ENCODE data around the gene OLIG3.

Gene OLIG3

DNA sequence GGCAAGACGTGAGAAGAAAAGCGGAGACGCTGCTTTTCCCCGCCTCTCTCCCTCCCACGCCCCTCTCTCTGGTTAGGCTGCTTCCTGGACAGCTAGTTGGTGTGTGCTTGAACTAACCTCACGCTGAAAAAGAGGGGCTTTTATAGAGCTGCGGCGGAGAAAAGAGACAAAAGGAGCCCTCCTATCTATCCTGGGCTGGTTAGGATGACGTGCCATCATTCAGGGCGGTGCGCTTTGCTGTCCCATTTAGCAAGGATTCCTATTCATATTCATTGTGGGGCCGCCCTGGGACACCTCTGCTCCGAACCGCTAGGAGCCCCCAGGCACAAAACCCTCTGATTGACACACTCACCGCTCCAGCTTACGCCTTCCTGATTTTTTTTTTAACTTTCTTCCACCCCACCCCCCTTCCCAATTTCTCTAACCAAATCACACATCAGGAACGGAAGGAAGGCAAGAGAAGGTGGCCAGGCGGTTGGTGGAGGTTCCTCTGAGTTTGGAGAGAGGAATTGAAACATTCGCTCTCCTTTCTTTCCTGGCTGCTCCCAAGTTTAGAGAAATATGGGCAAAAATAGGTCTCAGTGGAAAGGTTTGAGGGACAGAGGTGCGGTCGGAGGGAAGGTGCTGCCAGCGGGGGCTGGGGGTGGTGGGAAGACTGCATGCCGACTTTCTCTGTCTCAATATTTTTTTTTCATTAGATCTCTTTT lies at the start of gene OLIG3:
OLIG3 (minus strand) TSS at position 114 of the 707 bp plus-strand sequence. CDS start 224 bp downstream, outside the sequence.
- DNase-seq (ENCODE audit: low spot score): no peak

GRCh38 chr6:137543114-137543513 lies 48.9 kb upstream of the OLIG3 start:
- no peak for DNase-seq (ENCODE audit: low spot score)

- DNase-seq (ENCODE audit: low spot score): no peak
These were observed 48.5 kb upstream of the OLIG3 start for GRCh38 chr6:137542713-137543112.

DNA sequence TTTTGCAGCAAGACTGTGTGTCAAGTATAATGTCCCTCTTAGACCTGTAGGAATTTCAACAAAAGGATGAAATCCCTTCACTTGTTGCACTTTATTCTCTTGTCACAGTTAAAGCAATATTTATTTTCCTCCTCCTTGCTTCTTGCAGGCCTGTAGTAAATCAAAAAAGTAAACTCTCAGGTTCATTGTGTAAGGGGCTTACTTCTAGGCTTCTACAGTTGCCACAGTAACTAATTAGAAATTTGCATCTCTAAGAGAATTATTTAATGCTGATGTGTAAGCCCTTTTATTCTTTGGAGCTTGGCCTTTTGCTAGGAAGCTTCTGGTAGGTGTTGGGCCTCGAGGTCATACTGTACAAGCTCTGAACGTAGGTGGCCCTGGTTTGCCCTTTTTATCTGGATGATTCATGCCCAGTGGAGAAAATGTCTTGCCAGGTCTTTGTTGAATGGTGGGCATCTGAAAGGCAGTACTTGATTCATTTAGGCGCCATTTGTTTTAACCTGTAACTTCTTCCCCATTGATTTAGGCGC lies 47.4 kb upstream of the OLIG3 start:
- DNase-seq (ENCODE audit: low spot score): no peak

DNA sequence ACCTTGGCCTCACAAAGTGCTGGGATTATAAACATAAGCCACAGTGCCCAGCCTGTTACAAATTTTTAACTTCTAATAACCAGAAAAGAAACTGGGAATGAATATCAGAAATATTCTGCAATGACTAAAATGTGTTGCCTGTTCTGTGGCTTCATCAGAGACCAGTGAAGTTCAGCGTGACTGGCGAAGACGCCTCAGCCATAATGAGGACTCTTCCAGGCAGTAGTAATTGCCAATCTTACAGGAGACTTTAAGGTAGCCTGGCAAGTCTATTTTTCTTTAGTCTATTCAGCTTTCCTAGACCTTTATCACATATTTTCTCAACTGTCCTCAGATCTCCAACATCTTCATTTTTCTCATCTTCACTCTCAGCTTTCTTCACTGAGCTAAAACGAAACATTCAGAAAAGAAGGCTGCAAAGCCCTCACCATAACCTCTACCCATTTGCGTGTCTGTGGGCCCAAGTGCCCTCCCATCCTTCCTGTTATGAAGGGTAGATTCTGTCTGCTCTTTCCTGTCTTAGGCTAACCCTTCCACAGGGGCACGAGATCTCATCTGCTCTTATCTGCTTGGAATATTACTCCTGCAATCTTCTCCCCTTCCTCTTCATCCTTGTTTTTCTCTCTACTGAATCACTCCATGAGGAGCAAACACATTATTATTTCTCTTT lies 42.0 kb upstream of the OLIG3 start:
- no peak for DNase-seq (ENCODE audit: low spot score)

GRCh38 chr6:137531376-137532092 lies 37.3 kb upstream of the OLIG3 start:
- DNase-seq (ENCODE audit: low spot score): no peak

DNA sequence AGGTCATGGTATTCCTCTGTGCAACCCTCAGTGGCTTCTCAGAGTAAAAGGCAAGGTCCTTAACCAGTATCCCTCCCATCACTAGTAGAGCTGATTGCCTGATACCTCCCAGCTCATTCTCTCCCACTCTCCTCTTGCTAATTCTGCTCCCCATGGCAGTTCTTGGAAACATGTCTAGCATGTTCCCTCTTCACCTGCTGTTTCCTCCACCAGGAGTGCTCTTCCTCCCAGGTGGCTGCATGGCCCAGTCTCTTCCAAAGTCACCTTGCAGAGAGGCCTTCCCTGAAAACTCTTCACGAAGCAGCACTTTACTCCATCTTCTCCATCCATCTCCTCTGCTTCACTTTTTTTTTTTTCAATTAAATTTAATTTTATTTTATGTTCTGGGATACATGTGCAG lies 36.2 kb upstream of the OLIG3 start:
- DNase-seq (ENCODE audit: low spot score): no peak

- no peak for DNase-seq (ENCODE audit: low spot score)
These were observed 28.6 kb upstream of the OLIG3 start for GRCh38 chr6:137522831-137523230.

DNA sequence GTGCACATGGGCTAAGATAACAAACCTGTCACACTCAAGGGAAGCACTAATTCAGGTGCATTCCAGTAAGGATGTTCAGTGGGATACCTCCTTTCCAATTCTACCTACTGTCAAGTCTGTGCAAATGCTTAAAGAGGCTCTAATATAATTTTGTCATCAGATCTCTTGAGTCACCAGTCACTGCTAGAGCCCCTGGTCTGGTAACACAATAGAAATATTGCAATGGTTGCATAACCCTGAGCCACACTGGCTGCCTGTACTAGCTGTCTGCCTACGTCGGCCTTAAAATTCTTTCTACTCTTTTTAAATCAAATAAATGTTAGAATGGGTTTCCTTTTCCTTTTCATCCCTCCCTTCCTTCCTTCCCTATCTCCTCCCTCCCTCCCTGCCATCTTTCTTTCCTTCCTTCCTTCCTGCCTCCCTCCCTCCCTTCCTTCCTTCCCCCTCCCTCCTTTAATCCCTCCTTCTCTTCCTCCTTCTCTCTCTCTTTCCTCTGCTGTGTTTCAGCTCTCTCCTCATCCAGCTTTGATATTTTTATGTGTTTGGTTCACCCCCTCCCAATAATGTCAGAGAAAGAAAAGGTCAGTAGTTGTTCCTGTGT lies 28.1 kb upstream of the OLIG3 start:
- no peak for DNase-seq (ENCODE audit: low spot score)

GRCh38 chr6:137520520-137520919 lies 26.3 kb upstream of the OLIG3 start:
- no peak for DNase-seq (ENCODE audit: low spot score)

- no peak for DNase-seq (ENCODE audit: low spot score)
These were observed 25.5 kb upstream of the OLIG3 start for GRCh38 chr6:137519629-137520176.

DNA sequence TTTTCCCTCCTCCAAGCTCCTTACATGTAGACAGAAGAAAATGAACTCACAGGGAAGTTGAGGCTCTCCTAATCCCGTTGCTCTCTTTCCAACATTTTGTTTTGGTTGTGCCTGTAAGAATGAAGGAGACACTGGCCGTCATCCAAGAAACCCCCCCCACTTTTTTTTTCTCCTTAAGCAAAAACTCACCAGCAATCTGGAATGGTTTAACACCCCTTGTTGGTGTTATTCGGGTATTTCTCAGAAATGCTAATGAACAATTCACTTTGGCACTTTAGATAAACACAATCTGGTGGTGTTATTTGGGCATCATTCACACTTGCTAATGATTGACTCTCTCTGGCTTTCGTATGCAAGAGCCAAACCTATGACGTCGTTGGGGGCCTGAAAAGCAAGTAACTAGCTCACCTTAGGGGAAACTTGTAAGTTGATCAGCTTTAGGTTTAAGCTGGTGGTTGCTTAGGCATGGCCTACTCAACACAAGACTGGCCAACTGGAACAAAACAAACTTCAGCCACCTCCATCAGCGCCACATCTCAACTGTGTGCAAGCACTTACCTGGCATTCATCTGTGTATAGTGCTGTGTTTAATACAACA lies 24.3 kb upstream of the OLIG3 start:
- DNase-seq (ENCODE audit: low spot score): no peak

GRCh38 chr6:137514418-137514817 lies 20.2 kb upstream of the OLIG3 start:
- DNase-seq (ENCODE audit: low spot score): no peak

DNA sequence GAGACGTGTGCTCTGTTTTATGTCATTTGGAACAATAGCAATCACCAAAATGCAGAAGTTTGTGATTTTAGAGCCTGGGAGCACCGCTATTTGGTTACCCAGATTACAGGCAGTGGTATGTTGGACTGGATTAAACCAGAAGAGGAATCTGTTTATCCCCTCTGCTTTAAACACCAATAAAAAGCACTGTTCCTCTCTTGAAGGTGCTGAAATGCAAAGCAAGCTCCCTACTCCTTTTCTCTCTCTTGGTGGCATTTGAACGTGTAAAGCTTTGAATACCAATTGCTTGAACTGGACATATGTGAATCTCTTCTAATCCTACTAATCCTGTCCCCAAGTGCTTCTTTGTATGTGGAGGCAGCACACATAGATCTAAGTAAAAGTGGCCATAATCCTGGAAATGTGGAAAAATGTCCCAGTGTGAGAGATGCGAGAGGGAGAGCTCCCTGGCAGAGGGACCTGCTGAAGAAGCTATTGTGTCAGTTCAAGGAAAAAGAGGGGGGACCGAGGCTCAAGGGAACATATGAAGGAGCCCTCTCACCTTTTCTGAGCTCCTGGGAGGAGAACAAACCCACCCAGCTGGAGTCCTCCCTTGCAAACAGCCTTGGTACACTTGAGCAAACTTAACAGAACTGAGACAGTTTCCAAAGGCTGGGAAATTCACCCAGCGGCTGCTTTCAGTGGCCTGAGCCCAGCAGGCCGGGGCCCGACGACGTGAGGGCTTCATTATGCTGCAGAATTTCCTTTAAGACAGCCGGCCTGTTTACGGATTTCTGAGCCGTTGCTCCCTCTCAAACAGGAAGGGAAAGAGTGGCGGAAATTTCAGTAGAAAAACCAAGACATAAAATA lies 18.8 kb upstream of the OLIG3 start:
- DNase-seq (ENCODE audit: low spot score): no peak

GRCh38 chr6:137510923-137511322 lies 16.7 kb upstream of the OLIG3 start:
- no peak for DNase-seq (ENCODE audit: low spot score)

DNA sequence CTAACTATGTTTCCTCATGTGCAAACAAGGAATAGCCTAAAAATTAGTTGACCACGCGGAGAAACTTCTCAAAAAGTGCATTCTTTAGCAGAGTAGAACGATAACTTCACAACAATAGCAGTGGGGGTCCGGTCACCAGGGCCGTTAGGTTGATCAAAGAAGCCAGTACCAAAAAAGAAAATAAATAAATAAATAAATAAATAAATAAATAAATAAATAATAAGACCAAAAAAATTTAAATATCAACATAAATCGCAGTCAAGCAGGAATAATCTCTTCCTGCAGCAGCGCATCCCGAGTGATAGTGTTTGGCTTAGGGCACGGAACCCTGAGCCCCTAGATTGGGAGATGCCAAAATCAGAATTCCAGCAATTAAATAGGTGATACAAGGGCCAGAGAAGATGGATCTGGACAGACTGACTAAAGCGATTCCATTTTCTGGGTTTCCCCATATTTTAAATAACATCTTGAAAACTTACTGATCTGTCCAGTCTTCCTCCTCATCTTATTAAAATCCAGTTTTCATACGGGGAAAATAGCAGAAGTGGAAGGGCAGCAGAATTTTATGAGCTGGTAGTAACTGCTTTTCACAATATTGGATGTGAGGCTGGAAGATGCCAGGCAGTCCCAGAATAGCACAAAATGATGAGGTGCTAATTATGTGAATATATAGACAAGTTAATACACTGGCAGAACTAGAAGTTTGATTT lies 4.4 kb upstream of the OLIG3 start:
- DNase-seq (ENCODE audit: low spot score): no peak

- DNase-seq (ENCODE audit: low spot score): no peak
These were observed 3.7 kb upstream of the OLIG3 start for GRCh38 chr6:137497721-137498463.

GRCh38 chr6:137496909-137497720 lies 2.9 kb upstream of the OLIG3 start:
- DNase-seq (ENCODE audit: low spot score): no peak

- no peak for DNase-seq (ENCODE audit: low spot score)
These were observed 2.2 kb upstream of the OLIG3 start for GRCh38 chr6:137496368-137496767.
